Hepatic stellate cell (primary cell): ENCODE data around the gene KTN1.

Experiments
- DNase-seq: peaks from one replicate; pipeline ENCODE4 v3.0.0; 2011; ENCODE audit warnings: low spot score

KTN1 gene, protein sequence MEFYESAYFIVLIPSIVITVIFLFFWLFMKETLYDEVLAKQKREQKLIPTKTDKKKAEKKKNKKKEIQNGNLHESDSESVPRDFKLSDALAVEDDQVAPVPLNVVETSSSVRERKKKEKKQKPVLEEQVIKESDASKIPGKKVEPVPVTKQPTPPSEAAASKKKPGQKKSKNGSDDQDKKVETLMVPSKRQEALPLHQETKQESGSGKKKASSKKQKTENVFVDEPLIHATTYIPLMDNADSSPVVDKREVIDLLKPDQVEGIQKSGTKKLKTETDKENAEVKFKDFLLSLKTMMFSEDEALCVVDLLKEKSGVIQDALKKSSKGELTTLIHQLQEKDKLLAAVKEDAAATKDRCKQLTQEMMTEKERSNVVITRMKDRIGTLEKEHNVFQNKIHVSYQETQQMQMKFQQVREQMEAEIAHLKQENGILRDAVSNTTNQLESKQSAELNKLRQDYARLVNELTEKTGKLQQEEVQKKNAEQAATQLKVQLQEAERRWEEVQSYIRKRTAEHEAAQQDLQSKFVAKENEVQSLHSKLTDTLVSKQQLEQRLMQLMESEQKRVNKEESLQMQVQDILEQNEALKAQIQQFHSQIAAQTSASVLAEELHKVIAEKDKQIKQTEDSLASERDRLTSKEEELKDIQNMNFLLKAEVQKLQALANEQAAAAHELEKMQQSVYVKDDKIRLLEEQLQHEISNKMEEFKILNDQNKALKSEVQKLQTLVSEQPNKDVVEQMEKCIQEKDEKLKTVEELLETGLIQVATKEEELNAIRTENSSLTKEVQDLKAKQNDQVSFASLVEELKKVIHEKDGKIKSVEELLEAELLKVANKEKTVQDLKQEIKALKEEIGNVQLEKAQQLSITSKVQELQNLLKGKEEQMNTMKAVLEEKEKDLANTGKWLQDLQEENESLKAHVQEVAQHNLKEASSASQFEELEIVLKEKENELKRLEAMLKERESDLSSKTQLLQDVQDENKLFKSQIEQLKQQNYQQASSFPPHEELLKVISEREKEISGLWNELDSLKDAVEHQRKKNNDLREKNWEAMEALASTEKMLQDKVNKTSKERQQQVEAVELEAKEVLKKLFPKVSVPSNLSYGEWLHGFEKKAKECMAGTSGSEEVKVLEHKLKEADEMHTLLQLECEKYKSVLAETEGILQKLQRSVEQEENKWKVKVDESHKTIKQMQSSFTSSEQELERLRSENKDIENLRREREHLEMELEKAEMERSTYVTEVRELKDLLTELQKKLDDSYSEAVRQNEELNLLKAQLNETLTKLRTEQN (N-terminal part only)

DNA sequence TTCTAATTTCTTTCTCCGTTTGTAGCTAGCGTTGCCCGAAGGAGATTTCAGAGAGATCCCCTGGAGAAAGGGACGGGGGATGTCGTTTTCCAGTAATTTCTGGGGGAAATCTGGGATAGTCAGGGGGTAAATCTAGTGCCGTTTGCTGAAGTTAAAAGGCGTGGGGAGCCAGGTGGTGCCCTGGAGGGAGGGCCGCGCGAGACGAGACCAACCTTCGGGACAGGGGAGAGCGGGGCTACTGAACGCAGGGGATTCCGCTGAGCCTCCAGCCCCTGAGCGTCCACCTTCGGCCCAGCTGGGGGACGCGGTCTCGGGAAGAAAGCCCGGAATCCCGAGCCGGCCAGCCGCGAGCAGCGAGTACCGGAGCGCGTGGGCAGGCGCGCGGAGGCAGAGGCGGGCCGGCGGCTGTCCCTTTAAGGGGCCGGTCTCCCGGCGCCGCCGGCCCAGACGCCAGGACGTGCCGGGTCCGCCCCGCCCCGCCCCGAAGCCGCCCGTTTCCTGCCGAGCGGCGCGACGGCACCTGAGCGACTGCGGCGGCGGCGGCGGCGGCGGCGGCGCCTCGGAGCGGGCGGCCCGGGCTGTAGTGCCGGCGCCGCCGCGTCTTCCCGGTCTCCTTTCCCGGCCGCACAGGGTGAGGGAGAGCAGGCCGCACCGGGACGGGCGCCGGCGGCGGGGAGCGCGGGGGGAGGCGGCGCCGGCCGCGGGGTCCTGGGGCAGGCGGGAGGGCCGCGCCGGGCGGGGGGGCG lies at the start of gene KTN1:
Gene KTN1, plus strand, starts transcription at position 484 of the 746 bp plus-strand sequence. CDS start 31,842 bp downstream, outside the sequence.
- peak; percentile 80 for DNase-seq

DNA sequence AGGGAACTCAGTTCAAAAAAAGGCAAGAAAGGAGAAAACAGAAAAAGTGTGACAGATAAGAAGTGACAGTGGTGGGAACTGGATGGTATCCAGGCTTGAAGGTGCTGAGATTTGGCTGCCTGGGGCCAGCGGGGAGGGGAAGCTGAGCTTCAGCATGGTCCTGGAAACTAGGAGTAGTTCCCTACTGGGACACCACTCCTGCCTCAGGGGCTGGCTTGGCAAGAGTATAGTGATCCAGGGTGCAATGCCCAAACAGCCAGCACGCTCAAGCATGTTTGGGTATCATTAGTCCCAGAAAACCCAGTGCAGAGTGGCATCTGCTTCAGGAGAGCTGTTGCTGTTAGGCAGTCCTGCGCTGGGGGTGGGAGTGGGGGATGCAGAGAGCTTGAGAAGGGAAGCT lies 49.5 kb upstream of the KTN1 start:
- DNase-seq: no peak

DNA sequence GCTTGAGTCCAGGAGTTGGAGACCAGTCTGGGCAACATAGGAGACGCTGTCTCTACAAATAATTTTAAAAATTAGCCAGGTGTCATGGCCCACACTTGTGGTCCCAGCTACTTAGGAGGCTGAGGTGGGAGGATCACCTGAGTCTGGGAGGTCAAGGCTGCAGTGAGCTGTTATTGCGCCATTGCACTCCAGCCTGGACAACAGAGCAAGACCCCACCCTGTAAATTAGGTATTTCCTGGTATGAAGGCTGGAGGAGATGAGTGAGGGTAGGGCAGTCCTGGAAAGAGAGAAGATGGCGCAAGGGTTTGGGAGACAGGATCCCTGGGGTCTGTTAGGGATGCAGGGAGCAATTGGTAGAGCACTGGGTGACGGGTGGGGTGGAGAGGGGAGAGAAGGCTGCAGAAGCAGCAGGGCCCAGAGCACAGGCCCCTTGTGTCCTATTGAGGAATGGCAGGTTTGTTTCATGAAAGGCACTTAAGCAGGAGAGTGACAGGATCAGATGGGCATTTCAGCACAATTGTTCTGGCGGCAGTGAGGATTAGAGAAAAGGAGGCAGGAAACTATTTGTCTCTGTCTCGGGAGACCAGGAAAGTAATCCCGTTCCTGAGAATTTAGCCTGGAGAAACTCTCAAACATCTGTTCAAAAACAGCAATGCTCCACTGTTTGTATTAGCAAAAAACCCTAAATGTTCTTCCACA lies 47.2 kb upstream of the KTN1 start:
- DNase-seq: no peak

DNA sequence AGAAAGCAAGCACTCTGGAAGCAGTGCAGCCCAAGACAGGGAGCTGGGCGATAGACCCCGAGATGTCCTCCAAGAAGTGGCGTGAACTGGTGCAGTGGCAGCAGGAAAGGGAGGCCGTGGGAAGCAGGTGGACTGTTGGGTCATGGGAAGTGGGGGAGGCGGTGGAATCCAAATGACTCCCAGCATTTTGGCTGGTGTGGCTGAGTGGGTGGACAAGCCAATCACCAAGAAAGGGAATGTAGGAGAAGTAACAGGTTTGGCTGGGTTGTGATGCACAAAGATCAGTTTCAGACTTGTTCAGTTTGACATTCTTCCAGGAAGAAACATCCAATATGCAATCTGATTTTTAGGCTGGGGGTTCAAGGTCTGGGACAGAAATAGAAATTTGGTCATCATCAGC lies 46.0 kb upstream of the KTN1 start:
- no peak for DNase-seq

DNA sequence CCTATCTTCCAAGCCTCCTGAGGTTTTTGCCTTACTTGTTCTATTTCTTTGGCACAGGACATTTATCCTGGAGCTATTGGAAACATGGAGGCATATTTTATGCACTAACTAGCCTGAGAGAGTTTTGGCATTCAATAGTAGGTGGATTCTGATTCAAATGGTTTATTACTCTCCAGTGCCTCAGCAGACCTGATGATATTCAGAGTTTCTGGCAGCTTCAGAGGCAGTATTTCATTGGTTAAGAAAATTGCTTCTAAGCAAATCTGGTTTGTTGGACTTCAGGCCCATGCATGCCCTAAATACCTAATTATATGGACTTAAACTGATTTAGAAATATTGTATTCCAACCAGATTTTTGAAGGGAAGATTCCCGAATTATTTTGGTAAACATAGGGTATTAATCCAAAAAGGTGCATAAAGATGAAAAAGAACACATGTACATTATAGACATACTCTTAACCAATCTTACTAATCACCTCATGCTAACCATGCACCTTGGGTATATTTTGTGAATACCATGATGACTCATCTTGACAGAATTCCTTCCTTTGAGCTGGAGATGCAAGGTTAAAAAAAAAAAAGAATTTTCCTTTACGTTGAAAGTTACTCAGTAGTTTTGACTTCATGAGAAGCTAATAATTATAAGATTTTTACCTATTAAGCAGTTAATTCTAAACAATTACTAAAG lies 44.3 kb upstream of the KTN1 start:
- no peak for DNase-seq

DNA sequence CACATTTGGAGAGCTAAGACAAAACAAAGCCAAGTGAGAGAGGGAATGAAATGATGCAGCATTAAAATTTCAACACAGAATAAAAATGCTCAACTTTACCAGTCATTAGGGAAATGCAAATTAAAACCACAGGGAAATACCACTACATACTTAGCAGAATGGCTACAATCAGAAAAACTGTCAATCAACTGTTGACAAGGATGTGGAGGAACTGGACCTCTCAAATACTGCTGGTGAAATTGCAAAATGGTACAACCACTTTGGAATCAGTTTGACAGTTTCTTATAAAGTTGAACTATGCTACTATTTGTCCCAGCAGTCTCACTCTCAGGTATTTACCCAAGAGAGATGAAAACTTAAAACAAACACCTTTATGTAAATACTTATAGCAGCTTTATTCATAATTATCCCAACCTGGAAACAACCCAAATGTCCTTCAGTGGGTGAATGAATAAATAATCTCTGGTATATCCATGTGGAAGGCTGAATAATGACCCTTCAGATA lies 43.8 kb upstream of the KTN1 start:
- DNase-seq: no peak

DNA sequence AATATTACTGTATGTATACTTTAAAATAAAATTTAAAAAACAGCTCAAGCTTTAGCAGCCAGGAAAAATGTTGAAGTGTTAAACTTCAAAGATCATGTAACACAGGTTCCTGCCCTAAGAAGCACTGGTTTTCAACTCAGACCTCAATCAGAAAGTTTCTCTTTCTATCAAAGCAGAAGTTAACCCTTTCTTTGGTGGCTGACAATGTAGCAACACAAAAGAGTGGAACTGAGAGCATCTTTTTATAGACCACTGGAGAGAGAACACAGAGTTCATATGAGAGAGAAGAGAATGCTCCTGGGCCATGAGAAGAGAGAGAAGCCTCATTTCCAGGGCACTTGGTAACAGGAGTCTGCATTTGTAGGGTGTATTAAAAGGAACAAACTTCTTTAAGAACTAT lies 42.2 kb upstream of the KTN1 start:
- no peak for DNase-seq

DNA sequence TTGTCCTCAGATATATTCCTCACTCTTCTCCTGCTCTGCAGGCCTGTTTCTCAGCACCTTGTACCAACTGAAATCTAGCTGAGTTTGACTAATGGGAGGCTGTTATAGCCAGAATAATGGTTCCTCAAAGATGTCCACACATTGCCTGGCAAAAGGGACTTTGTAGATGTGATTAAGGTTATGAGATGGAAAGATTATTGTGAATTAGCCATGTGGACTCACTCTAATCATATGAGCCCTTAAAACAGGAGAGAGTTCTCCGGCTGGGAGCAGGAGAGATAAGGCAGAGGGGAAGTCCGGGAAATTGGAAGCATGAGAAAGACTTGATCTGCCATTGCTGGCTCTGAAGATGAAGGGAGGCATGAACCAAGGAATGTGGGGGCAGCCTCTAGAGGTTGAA lies 40.0 kb upstream of the KTN1 start:
- DNase-seq: no peak

DNA sequence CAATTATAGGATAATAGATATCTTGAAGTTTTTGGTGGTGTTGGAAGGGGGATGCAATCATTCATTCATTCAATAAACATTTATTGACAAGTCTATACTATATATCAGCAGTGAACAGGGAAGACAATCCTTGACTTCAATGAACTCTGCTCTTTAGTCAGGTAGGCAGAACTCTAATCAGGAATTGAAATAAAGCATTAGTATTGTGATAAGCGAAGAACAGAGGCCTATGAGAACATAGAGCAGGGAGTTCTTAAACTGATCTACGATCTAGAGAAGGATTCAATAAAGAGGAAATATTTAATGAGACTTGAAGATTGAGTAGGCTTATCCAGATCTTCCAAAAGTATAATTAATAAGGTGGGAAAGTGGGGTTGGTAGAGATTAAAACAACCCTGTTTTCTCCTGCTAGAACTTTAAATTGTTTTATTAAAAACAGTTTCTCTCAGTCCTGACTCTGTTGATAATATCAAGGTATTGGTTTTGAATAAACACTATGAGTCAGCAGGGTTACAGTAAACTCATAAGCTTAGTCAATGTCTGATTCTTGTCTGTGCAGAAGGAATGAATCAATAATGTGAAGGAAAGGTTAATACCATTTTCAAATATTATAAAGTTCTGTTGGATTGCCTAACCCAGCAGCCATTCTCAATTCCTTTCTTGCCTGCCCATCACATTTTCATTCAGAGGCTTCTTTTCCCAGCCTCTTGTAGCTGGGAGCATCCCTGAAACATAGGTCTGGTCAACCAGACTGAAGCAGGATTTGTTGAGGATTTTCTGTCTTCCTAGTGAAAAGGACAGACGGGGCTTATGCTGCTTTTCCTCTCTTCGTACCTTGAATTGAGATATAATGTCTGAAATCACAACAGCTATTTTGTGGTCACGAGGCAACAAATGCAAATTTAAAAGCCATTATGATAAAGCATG lies 38.9 kb upstream of the KTN1 start:
- DNase-seq: no peak

DNA sequence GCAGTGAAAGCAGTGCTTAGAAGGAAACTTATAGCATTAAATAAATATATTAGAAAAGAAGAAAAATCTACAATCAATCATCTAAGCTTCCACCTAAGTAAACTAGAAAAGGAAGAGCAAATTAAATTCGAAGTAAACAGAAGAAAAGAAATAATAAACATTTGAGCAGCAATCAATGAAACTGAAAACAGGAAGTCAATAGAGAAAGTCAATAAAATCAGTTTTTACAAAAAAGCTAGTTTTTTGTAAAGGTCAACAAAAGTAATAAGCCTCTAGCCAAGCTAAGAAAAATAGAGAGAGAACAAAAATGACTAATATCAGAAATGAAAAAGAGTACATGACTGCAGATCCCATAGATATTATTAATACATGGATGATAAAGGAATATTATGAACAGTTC lies 34.2 kb upstream of the KTN1 start:
- DNase-seq: no peak

DNA sequence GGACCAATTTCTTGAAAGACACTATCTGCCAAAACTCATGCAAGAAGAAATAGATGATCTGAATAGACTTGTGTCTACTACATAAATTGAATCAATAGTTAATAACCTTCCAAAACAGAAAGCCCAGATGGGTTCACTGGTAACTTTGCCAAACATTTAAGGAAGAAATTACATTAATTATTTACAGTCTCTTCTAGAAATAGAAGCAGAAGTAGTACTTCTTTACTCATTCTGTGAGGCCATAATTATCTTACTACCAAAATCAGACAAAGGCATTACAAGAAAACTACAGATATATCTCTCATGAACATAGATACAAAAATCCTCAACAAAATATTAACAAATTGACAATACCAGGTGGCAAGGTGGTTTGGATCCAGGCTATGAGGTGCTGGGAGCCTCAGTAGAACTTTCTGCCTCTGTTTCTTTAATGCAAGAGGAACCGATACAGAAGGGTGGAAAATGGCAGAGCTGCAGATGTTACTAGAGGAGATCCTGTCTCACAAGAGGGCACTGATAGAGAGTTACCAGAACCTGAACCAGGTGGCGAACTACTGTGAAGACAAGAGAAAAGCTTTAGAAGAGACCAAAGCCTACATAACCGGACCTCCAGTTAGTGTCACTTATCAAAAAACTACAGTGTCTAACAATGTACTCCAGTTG lies 33.7 kb upstream of the KTN1 start:
- DNase-seq: no peak

DNA sequence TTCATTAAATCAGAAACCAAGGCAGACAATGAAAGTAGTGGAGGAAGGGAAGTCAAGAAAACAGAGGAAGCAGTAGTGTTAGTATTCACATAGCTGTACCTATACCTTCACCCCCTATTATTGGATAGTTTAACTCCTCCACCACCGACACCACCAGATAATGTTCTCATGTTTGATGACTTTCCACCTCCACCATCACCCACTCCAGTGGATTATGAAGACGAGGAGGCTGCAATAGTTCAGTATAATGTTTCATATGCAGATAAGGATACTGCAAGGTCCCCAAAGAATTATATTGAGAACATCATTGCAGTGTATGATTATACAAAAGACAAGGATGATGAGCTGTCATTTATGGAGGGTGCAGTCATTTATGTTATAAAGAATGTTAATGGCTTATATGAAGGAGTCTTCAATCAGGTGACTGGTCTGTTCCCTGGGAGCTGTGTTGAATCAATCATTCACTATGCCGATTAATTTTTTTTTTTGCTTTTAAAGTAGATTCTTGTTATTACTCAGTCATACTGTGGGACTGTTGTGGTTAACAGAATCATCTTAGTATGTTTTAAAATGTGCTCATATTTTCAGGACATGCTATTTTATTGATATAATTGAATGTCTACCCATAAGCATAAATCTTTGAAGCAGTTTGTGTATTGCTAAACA lies 32.2 kb upstream of the KTN1 start:
- no peak for DNase-seq

DNA sequence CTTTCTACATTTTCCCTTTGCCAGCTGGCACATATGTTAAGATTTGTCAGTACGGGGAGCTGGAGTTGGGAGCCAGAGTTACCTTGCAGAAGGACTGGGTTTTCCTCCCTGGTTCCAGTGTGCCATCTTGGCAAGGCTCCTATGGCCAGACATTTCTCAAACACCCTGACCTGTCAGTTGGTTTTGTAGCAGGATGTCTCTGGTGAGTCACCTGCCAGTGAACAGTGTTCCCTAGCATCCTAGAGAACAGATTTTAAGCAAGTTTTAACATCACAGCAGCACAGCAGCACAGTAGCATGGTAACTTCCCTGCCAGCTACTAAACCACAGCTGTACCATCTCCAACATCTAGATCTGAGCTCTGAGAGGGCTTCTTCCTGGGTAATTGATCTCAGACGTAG lies 26.2 kb upstream of the KTN1 start:
- DNase-seq: no peak

DNA sequence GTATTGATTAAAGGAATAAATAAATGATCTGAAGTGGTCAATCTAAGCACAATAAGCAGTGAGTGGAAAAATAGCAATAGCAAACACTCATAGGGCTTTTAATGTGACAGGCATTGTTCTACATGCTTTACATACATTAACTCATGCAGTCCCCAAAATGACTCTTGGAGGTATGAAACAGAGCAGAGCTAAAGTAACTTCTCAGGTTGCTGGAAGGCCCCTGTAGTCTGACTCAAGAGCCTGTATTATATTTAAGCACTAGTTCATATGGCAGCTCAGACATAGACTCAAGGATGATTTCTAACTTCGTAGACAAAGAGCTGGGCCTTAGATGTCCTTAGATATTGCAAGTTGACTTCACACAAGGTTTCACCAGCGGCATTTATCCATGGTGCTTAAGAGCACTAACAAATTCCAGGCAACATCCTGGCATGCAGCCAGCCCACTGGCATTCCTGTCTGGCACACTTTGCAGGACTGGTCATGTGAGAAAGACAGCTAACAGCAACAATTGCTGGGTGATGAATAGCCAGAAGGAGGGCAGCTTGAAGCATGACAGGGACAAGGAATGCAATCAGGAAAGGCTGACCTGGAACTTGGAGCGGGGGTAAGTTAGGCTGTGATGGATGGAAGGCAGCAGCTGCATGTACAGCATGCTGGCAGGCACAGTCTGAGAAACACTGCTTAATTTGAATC lies 22.9 kb upstream of the KTN1 start:
- DNase-seq: peak; percentile 47

DNA sequence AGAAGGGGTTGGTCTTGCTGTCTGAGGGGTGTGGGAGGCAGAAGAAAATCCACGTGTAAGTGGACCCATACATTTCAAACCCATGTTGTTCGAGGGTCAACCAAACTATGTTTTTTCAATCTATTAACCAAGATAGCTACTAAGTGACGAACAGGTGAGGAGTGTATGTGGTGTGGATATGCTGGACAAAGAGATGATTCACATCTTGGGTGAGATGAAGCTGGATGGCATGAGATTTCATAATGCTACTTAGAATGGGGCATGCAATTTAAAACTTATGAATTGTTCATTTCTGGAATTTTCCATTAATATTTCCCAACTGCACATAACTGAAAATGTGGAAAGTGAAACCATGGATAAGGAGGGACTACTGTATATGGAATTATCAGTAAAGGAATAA lies 17.9 kb upstream of the KTN1 start:
- DNase-seq: no peak

DNA sequence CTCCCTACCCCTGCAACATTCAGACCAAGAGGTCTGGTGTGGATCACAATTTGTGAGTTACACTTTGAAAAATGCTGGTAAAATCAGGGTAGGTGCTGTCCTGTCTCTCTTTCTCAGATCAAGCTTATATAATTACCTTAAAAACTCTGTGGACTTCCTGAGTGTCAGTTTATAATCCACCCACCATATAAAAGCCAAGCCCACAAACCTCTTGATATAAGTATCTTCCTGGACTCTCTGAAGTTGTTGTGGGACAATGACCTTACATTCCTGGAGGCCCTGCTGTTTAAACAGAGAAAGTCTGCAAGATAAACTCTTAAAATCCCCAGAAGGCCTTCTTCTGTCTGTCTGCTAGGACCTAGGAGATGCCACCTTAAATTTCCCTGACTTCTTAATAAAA lies 11.4 kb upstream of the KTN1 start:
- no peak for DNase-seq

DNA sequence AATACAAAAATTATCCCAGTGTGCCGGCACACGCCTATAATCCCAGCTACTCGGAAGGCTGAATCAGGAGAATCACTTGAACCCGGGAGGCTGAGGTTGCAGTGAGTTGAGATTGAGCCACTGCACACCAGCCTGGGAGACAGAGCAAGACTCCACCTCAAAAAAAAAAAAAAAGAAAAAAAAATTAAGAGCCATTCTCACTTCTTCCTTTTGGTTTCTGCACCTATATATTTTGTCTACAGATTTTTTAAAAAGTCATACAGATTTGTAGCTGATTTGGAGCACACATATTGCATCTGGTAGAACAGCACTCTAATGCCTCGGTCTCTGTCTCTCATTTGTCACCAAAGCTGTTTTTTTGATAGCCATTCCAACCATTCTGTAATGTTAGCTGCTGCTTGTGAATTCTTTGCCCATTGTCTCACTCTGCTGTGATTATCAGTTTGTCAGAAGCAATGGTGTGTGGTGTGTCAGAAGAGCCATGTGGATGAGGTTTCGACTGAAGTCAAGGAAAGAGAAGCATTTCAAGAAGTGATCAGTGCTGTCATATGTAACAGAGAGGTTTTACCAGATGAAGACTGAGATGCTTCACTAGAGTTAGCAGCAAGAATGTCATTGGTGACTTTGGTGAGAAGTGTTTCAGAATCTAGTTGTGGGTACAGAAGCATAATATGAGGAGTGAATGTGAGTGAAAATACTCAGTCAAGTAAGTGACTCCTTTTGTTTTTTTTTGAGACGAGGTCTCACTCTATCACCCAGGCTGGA lies 8.7 kb upstream of the KTN1 start:
- no peak for DNase-seq
